Measurements from ENCODE around the gene APP.

APP gene

DNA sequence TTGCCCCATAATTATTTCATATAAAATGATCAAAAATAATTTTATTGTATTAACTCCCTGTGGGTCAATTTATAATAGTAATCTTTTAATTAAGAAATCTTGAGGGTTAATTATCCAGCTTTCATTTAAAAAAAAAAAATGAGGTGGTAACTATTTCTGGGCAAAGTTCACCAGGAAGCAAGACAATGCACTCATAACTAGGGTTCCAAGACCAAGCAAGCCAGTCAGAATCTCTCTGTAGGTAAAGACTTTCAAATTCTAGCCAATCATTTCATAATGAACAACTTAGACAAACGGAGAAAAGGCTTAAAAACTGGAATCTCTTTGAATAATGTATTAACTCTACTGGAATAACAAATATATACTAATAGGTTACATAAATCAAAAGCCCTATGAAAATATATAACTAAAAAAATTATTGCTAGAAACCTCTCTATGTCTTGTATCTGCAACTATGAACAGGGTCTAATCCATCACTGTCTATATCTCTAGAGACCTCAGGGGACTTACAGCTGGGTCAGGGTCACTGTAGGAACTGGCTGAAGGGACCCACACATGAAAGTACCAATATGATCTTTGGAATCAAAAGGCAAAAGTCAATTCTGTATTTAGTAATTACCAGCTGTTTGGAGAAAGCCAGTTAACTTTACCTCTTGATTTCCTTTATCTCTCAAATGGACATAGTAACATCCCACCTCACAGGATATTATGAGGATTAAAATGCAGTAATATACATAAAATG is 43.3 kb downstream of the APP start:
- Histone ChIP-seq H3K27me3 (ENCODE audit: insufficient read depth, low read length, poor library complexity, severe bottlenecking) (no peaks in the 10 kb centered on the region), H3K9ac (ENCODE audit: low read depth, low read length, poor library complexity, severe bottlenecking) (no peak overlapping the region), H3K9me2 (replicated peaks; ENCODE audit: low read depth, low read length) (no peaks in the 10 kb centered on the region), H3F3A (ENCODE audit: low read depth) (no peaks in the 10 kb centered on the region), H4K20me1 (ENCODE audit: insufficient read depth, low read length, poor library complexity, severe bottlenecking) (no peaks in the 10 kb centered on the region), H3K4me3 (ENCODE audit: low read length, poor library complexity, severe bottlenecking) (no peak overlapping the region), H3K36me3 (ENCODE audit: insufficient read depth, low read length) (no peaks in the 10 kb centered on the region), H3K4me2 (ENCODE audit: low read depth, low read length, poor library complexity, severe bottlenecking) (no peak overlapping the region), H3K9me3 (ENCODE audit: insufficient read depth, low read depth, low read length) (no peaks in the 10 kb centered on the region), H2AFZ (ENCODE audit: low read length) (no peak overlapping the region), H3K79me2 (ENCODE audit: insufficient read depth, low read length) (no peaks in the 10 kb centered on the region), H3K4me1 (ENCODE audit: insufficient read depth, low read length, poor library complexity, severe bottlenecking) (no peaks in the 10 kb centered on the region)
- TF ChIP-seq, protein P1, sequence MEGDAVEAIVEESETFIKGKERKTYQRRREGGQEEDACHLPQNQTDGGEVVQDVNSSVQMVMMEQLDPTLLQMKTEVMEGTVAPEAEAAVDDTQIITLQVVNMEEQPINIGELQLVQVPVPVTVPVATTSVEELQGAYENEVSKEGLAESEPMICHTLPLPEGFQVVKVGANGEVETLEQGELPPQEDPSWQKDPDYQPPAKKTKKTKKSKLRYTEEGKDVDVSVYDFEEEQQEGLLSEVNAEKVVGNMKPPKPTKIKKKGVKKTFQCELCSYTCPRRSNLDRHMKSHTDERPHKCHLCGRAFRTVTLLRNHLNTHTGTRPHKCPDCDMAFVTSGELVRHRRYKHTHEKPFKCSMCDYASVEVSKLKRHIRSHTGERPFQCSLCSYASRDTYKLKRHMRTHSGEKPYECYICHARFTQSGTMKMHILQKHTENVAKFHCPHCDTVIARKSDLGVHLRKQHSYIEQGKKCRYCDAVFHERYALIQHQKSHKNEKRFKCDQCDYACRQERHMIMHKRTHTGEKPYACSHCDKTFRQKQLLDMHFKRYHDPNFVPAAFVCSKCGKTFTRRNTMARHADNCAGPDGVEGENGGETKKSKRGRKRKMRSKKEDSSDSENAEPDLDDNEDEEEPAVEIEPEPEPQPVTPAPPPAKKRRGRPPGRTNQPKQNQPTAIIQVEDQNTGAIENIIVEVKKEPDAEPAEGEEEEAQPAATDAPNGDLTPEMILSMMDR (conservative IDR thresholded peaks at IDR 0.05; ENCODE audit: low read length), result no peak
- TF ChIP-seq EZH2phosphoT487 (IDR thresholded peaks at IDR 0.05; ENCODE audit: borderline replicate concordance), result no peak

DNA sequence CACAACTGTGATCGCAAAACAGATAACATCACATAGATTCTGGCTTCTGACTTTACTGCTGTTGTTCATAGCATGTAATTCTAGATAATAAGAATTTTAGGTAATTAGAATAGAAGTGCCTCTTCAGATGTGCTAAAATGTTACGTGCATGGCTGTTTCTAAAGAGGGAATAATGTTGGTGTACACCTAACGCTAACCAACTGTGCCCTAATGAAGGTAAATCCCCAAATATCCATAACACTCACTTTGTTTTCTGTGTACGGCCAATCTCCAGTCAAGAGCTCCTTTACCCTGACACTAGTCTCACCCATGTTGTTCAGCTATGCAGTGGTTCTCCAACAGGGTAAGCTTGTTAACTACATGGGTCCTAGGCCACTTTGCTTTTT is 44.4 kb downstream of the APP start:
- Histone ChIP-seq H3K79me2 (ENCODE audit: insufficient read depth, low read length) (no peaks in the 10 kb centered on the region), H3K4me1 (ENCODE audit: insufficient read depth, low read length, poor library complexity, severe bottlenecking) (no peaks in the 10 kb centered on the region)

DNA sequence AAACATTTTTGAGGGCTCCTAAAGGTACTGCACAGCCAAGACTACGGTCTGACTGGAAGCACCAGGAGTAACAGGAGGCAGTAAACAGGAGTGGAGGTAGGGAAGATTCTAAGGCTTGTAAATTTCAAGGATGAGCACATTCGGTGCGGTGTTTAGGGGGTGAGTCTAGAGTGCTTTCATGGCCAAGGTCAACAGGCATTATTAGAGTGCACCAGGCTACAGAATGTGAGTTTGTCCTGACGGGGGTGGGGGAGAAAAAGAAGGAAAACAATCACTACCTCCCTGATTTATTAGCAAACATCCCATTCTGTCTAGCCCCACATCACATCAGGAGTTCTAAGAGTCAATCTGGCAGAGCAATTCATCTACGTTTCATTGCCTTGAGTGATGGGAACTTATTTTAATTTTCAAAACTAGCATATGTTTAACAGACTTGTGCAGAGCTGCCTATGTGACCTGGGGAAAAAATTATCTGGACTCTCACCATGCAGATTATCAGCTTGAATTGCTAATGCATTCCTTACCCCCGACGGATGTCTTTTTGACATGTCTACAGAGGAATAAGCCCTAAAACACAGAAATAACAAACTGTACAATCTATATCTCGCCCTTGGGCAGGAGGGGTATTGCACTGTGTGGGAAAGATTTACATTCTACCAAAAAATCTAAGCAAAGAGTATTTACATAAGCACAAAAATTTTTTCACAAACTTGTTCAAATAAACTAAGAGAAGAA is 45.0 kb downstream of the APP start:
- H3F3A ChIP-seq (ENCODE audit: low read depth), result no peaks in the 10 kb centered on the region
- no peak overlapping the region for H3K9ac ChIP-seq (ENCODE audit: low read depth, low read length, poor library complexity, severe bottlenecking)
- no peak overlapping the region for H2AFZ ChIP-seq (ENCODE audit: low read length)
- H3K27me3 ChIP-seq (ENCODE audit: insufficient read depth, low read length, poor library complexity, severe bottlenecking), result no peaks in the 10 kb centered on the region
- no peaks in the 10 kb centered on the region for H3K9me2 ChIP-seq (replicated peaks; ENCODE audit: low read depth, low read length)
- no peak overlapping the region for H3K4me3 ChIP-seq (ENCODE audit: low read length, poor library complexity, severe bottlenecking)
- H3K9me3 ChIP-seq (ENCODE audit: insufficient read depth, low read depth, low read length), result no peaks in the 10 kb centered on the region
- TF ChIP-seq EZH2phosphoT487 (IDR thresholded peaks at IDR 0.05; ENCODE audit: borderline replicate concordance), result no peak
- TF ChIP-seq, protein P1 (conservative IDR thresholded peaks at IDR 0.05; ENCODE audit: low read length), result no peak
- no peaks in the 10 kb centered on the region for H3K4me1 ChIP-seq (ENCODE audit: insufficient read depth, low read length, poor library complexity, severe bottlenecking)
- H3K79me2 ChIP-seq (ENCODE audit: insufficient read depth, low read length), result no peaks in the 10 kb centered on the region
- H4K20me1 ChIP-seq (ENCODE audit: insufficient read depth, low read length, poor library complexity, severe bottlenecking), result no peaks in the 10 kb centered on the region
- no peaks in the 10 kb centered on the region for H3K36me3 ChIP-seq (ENCODE audit: insufficient read depth, low read length)
- no peak overlapping the region for H3K4me2 ChIP-seq (ENCODE audit: low read depth, low read length, poor library complexity, severe bottlenecking)

More for the DNA sequence above, 44.4 kb downstream of the APP start:
- no peak overlapping the region for H2AFZ ChIP-seq (ENCODE audit: low read length)
- H3K36me3 ChIP-seq (ENCODE audit: insufficient read depth, low read length), result no peaks in the 10 kb centered on the region
- TF ChIP-seq EZH2phosphoT487 (IDR thresholded peaks at IDR 0.05; ENCODE audit: borderline replicate concordance), result no peak
- TF ChIP-seq, protein P1 (conservative IDR thresholded peaks at IDR 0.05; ENCODE audit: low read length), result no peak
- H4K20me1 ChIP-seq (ENCODE audit: insufficient read depth, low read length, poor library complexity, severe bottlenecking), result no peaks in the 10 kb centered on the region
- no peaks in the 10 kb centered on the region for H3K27me3 ChIP-seq (ENCODE audit: insufficient read depth, low read length, poor library complexity, severe bottlenecking)
- no peak overlapping the region for H3K4me2 ChIP-seq (ENCODE audit: low read depth, low read length, poor library complexity, severe bottlenecking)
- no peaks in the 10 kb centered on the region for H3K9me3 ChIP-seq (ENCODE audit: insufficient read depth, low read depth, low read length)
- no peak overlapping the region for H3K4me3 ChIP-seq (ENCODE audit: low read length, poor library complexity, severe bottlenecking)
- H3K9ac ChIP-seq (ENCODE audit: low read depth, low read length, poor library complexity, severe bottlenecking), result no peak overlapping the region
- H3F3A ChIP-seq (ENCODE audit: low read depth), result no peaks in the 10 kb centered on the region
- no peaks in the 10 kb centered on the region for H3K9me2 ChIP-seq (replicated peaks; ENCODE audit: low read depth, low read length)

Measured in Loucy (cell line).